ENCODE results near the gene C1orf21.

DNA sequence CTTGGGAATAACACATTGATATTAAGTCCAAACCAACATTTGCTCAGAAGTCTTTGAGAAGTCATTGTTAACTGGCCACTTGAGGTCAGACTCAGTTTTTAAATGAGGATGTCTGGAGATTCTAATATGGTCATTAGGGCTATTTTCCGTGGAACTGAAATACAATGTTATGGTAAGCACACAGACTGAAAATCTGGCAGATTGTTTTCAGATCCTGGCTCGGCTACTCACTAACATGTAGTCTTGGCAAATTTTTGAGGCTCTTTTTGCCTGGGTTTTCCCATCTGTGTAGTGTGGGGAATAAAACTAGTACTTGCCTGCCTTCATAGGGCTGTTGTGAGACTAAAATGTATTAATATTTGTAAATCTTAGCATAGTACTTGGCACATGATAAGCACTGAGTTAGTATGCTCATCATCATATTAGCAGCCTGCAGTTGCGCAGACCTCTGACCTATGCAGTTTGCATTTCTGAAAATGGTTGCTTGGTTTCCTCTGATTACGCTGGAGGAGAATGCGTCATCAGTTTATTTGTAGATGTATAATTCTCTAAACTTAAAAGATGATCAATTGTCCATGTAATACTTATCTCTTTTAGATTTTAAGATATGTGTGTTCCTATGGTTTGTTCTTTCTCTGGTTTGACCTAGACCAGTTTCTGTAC is 100.8 kb downstream of the C1orf21 start:
- TF ChIP-seq, protein P1, sequence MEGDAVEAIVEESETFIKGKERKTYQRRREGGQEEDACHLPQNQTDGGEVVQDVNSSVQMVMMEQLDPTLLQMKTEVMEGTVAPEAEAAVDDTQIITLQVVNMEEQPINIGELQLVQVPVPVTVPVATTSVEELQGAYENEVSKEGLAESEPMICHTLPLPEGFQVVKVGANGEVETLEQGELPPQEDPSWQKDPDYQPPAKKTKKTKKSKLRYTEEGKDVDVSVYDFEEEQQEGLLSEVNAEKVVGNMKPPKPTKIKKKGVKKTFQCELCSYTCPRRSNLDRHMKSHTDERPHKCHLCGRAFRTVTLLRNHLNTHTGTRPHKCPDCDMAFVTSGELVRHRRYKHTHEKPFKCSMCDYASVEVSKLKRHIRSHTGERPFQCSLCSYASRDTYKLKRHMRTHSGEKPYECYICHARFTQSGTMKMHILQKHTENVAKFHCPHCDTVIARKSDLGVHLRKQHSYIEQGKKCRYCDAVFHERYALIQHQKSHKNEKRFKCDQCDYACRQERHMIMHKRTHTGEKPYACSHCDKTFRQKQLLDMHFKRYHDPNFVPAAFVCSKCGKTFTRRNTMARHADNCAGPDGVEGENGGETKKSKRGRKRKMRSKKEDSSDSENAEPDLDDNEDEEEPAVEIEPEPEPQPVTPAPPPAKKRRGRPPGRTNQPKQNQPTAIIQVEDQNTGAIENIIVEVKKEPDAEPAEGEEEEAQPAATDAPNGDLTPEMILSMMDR (conservative IDR thresholded peaks at IDR 0.05; ENCODE audit: low read length) = no peak
- no peak for TF ChIP-seq EZH2phosphoT487 (IDR thresholded peaks at IDR 0.05; ENCODE audit: borderline replicate concordance)
